ENCODE data around the gene XIAP.

GRCh38 chrX:123943488-123943887 is 83.6 kb downstream of the XIAP start:
- TF ChIP-seq, protein P1, sequence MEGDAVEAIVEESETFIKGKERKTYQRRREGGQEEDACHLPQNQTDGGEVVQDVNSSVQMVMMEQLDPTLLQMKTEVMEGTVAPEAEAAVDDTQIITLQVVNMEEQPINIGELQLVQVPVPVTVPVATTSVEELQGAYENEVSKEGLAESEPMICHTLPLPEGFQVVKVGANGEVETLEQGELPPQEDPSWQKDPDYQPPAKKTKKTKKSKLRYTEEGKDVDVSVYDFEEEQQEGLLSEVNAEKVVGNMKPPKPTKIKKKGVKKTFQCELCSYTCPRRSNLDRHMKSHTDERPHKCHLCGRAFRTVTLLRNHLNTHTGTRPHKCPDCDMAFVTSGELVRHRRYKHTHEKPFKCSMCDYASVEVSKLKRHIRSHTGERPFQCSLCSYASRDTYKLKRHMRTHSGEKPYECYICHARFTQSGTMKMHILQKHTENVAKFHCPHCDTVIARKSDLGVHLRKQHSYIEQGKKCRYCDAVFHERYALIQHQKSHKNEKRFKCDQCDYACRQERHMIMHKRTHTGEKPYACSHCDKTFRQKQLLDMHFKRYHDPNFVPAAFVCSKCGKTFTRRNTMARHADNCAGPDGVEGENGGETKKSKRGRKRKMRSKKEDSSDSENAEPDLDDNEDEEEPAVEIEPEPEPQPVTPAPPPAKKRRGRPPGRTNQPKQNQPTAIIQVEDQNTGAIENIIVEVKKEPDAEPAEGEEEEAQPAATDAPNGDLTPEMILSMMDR (IDR thresholded peaks at IDR 0.05; ENCODE audit: low read depth, low read length, poor library complexity, severe bottlenecking) = no peak
- no peak for TF ChIP-seq EZH2phosphoT487 (IDR thresholded peaks at IDR 0.05; ENCODE audit: borderline replicate concordance, low read length)

Data from DOHH2 (cell line).